Sigmoid colon (tissue), 4 donors: ENCODE results near the gene DIPK1B.

ENCODE experiments used
- EP300 ChIP-seq, 4 donors: sonication (generic); formaldehyde crosslinking; IDR thresholded peaks; one replicate each; pipeline ENCODE4 v1.6.1; 2017; ENCODE audit warnings: antibody characterized with exemption in 4 of 4
- POLR2A ChIP-seq, 2 donors: fragments of 450-650 bp; IDR thresholded peaks; one replicate each; pipeline ENCODE4 v1.6.1; 2016; ENCODE audit warnings: antibody characterized with exemption in 2 of 2, mild to moderate bottlenecking in 2 of 2, moderate library complexity in 2 of 2
- POLR2AphosphoS5 ChIP-seq, 4 donors: sonication (generic); formaldehyde crosslinking; IDR thresholded peaks; one replicate each; pipeline ENCODE4 v1.6.1; 2017; ENCODE audit warnings: antibody characterized with exemption in 4 of 4
- TF ChIP-seq, protein P1 (sequence below), 4 experiments: fragments of 450-650 bp in 3 of 4; fragments of 200-600 bp in 1 of 4; IDR thresholded peaks; one replicate each; pipeline ENCODE4 v1.5.1; 2016 to 2019; ENCODE audit warnings: antibody characterized with exemption in 4 of 4, mild to moderate bottlenecking in 3 of 4, moderate library complexity in 2 of 4

DNA sequence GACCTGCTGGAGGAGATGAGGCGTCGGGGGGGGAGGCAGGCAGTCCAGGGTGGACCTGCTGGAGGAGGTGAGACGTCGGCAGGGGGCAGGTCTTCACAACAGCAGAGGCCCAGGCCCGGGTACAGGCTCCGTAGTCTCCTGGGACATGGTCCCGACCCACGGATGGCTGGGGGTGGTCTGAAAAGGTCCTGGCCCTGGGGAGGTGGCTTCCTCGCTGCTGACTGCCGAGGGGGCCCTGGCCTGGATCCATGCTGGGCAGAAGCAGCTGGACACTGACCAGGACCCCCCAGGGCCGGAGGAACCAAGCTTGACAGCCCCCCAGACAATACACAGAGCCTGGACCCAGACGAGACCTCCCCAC, 41.1 kb upstream of the DIPK1B start:
- TF ChIP-seq, protein P1, sequence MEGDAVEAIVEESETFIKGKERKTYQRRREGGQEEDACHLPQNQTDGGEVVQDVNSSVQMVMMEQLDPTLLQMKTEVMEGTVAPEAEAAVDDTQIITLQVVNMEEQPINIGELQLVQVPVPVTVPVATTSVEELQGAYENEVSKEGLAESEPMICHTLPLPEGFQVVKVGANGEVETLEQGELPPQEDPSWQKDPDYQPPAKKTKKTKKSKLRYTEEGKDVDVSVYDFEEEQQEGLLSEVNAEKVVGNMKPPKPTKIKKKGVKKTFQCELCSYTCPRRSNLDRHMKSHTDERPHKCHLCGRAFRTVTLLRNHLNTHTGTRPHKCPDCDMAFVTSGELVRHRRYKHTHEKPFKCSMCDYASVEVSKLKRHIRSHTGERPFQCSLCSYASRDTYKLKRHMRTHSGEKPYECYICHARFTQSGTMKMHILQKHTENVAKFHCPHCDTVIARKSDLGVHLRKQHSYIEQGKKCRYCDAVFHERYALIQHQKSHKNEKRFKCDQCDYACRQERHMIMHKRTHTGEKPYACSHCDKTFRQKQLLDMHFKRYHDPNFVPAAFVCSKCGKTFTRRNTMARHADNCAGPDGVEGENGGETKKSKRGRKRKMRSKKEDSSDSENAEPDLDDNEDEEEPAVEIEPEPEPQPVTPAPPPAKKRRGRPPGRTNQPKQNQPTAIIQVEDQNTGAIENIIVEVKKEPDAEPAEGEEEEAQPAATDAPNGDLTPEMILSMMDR (IDR thresholded peaks at IDR 0.05), result no peak
- no peak for TF ChIP-seq EP300 (IDR thresholded peaks at IDR 0.05)
- TF ChIP-seq POLR2AphosphoS5 (IDR thresholded peaks at IDR 0.05), result no peak
- no peak for TF ChIP-seq POLR2A (IDR thresholded peaks at IDR 0.05)
